OCI-LY7 (cell line): ENCODE results near the gene ACACA.

Experiments used
- CTCF ChIP-seq: fragments of 200-600 bp; sonication (generic); conservative IDR thresholded peaks from 2 replicates; pipeline ENCODE4 v1.5.1; 2014; ENCODE audit warnings: mild to moderate bottlenecking, antibody characterized with exemption, low read length, moderate library complexity, mixed read lengths
- EZH2phosphoT487 ChIP-seq: fragments of 200-600 bp; sonication (generic); IDR thresholded peaks from 2 replicates; pipeline ENCODE4 v1.6.1; 2018; ENCODE audit warnings: low read depth, borderline replicate concordance, mild to moderate bottlenecking, mixed run types, antibody characterized with exemption, low read length, moderate library complexity, mixed read lengths

- TF ChIP-seq CTCF (no peak), EZH2phosphoT487 (no peak)
These were observed 43.5 kb upstream of the ACACA start for GRCh38 chr17:37450112-37450511.
